Stomach (tissue), 9 donors: ENCODE measurements around the gene RNU7-1. TPM values are rescaled to one million over a fixed set of nuclear protein-coding genes. Genes with fewer than 3 reads are reported as not detected.

Experiments
- DNase-seq, 2 donors: peaks; one replicate each; pipeline versions ENCODE4 v3.0.0 to v3.0.0-alpha.2; 2013 to 2019
- H3K27ac ChIP-seq, 5 donors: fragments of 200-600 bp in 4 of 5; sonication (generic) in 4 of 5; one replicate each; pipeline ENCODE4 v1.5.1; 2013 to 2019; ENCODE audit warnings: mild to moderate bottlenecking in 1 of 5, moderate library complexity in 1 of 5
- H3K27me3 ChIP-seq, 3 donors: fragments of 200-600 bp; sonication (generic); one replicate each; pipeline ENCODE4 v1.5.1; 2017 to 2019; ENCODE audit warnings: mixed run types in 1 of 3
- H3K36me3 ChIP-seq, 4 donors: fragments of 200-600 bp; sonication (generic); 1 replicate in 3 of 4; 2 replicates in 1 of 4; pipeline ENCODE4 v1.5.1; 2016 to 2019
- H3K4me1 ChIP-seq, 4 donors: fragments of 200-600 bp; sonication (generic); one replicate each; pipeline ENCODE4 v1.5.1; 2016 to 2019
- H3K4me3 ChIP-seq, 4 donors: fragments of 200-600 bp; sonication (generic) in 3 of 4; one replicate each; pipeline ENCODE4 v1.5.1; 2016 to 2019; ENCODE audit warnings: mild to moderate bottlenecking in 1 of 4
- H3K9me3 ChIP-seq, 4 donors: fragments of 200-600 bp; sonication (generic); one replicate each; pipeline ENCODE4 v1.5.1; 2016 to 2019
- CTCF ChIP-seq, 7 experiments: fragments of 450-650 bp in 4 of 7; fragments of 200-600 bp in 3 of 7; sonication (generic) in 3 of 7; IDR thresholded peaks; one replicate each; pipeline ENCODE4 v1.5.1; 2016 to 2019; ENCODE audit warnings: antibody characterized with exemption in 7 of 7, control low read depth in 2 of 7, mild to moderate bottlenecking in 1 of 7
- EP300 ChIP-seq: sonication (generic); formaldehyde crosslinking; IDR thresholded peaks from one replicate; pipeline ENCODE4 v1.6.1; 2017; ENCODE audit warnings: antibody characterized with exemption
- POLR2A ChIP-seq, 4 donors: fragments of 450-650 bp; IDR thresholded peaks; one replicate each; pipeline ENCODE4 v1.6.1; 2016; ENCODE audit warnings: antibody characterized with exemption in 4 of 4, control low read depth in 2 of 4, mild to moderate bottlenecking in 1 of 4, moderate library complexity in 1 of 4
- POLR2AphosphoS5 ChIP-seq, 3 donors: sonication (generic); formaldehyde crosslinking; IDR thresholded peaks; one replicate each; pipeline ENCODE4 v1.6.1; 2016; ENCODE audit warnings: antibody characterized with exemption in 3 of 3
- WGBS, 5 donors: extraction: QIAGEN DNeasy Blood & Tissue Kit in 3 of 5; methylation state at CpG; one replicate each; pipeline versions ENCODE4 v1.1.5 to v1.1.7; 2013 to 2018; 5-methylcytosine and 5-hydroxymethylcytosine counted together
- intact Hi-C: fragments of 100-400 bp; cut with DNase I; formaldehyde crosslinking; loops from one replicate; pipeline ENCODE4 v1.15.1; 2023; ENCODE audit warnings: low total_unique reads
- polyA plus RNA-seq, 3 donors: library from polyadenylated mRNA; stranded (reverse); fragments of 200-250 nt; gene quantifications; one replicate each; pipeline ENCODE4 v1.2.3, GENCODE V29; 2013
- total RNA-seq, 5 donors: library from RNA; depleted of rRNA; stranded (reverse); fragments of >200 nt; gene quantifications; one replicate each; pipeline versions ENCODE4 v1.1.0 to v1.2.3, GENCODE V29; 2014 to 2016
- donor health status: healthy with polysubstance abuse.
- donor health status: Bipolar disorder and iron deficiency.
- donor health status: healthy.

The RNU7-1 gene
- total and polyA plus RNA-seq, 8 donors = not detected

DNA sequence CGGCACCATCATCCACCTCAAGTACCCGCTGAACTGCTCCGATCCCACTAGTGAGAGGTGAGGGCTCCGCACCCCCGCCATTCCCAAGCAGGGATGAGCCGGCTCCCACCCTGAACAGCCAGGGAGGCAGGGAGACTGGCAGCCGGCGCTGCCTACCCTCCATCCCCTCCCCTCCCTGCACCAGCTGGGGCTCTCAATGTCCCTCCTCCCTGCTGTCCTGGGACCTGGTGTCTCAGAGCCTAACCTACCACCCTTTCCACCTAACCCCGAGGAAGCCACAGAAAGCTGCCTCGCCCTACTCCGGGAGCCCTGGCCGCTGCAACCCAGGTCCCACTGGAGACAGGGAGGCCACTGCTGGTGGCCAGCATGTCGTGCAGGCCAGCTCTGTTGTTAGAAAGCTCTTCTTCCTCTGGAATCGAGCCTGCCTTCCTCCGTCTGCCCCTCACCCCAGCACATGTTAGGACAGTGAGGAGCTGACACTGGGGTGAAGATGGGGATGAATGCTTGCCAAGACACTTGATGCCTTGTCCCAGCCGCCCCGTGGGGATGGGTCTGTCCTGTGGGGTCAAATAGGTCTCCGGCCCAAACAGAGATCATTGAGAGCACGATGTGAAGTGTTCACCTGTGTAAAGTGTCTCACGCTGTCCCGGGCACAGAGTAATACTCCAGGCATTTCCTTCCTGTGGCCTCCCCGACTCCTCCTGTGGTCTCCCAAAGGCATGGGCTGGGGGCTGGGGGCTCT, 8.7 kb downstream of the RNU7-1 start:
- TF ChIP-seq CTCF (IDR thresholded peaks at IDR 0.05) = no peak
- Histone ChIP-seq H3K27me3 (no peaks in the 10 kb centered on the region), H3K4me1 (peaks cover 0 to 72% (median 12%) of the 10 kb centered on the region in 4 donors), H3K9me3 (no peaks in the 10 kb centered on the region), H3K4me3 (peak overlapping the region; percentile 32 to 50 (median 46)), H3K27ac (peak overlapping the region; percentile 24 to 96 (median 71)), H3K36me3 (peaks cover 3 to 24% (median 20%) of the 10 kb centered on the region in 4 donors)
- intact Hi-C loops = no loop called here
- 67 to 74% (median 69%) methylated on average over 4 to 22 of the region's 22 CpGs for WGBS, 5 donors
- DNase-seq = no peak

DNA sequence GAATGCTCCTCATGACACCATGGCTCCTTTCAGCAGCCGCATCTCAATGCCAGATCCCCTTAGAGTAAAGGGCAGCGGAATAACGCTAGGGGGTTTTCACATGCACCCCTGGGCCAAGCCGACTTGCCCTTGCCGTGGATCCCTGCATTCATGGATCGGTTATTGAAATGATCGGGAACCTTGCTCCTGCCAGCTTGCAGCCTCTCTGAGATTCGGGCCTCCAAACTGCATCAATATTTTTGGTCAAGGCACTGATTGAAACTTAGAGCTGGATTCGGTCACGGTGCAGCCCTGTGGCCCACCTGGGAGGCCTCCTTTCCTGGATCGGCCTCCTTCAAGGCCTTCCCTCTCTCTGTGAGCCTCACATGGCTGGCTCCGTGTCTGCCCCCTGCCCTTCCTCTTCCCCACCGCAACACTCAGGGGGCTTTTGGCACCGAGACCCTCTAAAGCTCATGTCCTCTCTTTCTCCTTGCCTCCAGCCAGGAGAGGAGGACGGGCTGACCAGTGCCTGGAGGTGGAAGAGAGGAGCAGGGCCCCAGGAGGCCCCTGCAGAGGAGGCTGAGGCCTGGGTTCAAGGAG, 9.3 kb downstream of the RNU7-1 start:
- no peak for TF ChIP-seq POLR2AphosphoS5 (IDR thresholded peaks at IDR 0.05)
- no peak for TF ChIP-seq EP300
- no peak for TF ChIP-seq POLR2A (IDR thresholded peaks at IDR 0.05)
- no peak for TF ChIP-seq CTCF (IDR thresholded peaks at IDR 0.05)
- H3K27me3 ChIP-seq = no peaks in the 10 kb centered on the region
- H3K4me1 ChIP-seq = peaks cover 0 to 76% (median 19%) of the 10 kb centered on the region in 4 donors
- no peak for DNase-seq
- H3K27ac ChIP-seq = peak overlapping the region; percentile 24 to 96 (median 71)
- intact Hi-C loops = no loop called here
- WGBS, 5 donors = 74 to 83% (median 75%) methylated on average over 15 of the region's 15 CpGs
- peak overlapping the region; percentile 32 to 50 (median 46) for H3K4me3 ChIP-seq
- H3K9me3 ChIP-seq = no peaks in the 10 kb centered on the region
- peaks cover 3 to 31% (median 24%) of the 10 kb centered on the region in 4 donors for H3K36me3 ChIP-seq

GRCh38 chr12:6953442-6954315, 10.1 kb downstream of the RNU7-1 start:
- Histone ChIP-seq H3K4me1 (peaks cover 0 to 77% (median 23%) of the 10 kb centered on the region in 4 donors), H3K27ac (peak overlapping the region; percentile 20 to 96 (median 71)), H3K9me3 (no peaks in the 10 kb centered on the region), H3K36me3 (peaks cover 3 to 33% (median 27%) of the 10 kb centered on the region in 4 donors), H3K27me3 (no peaks in the 10 kb centered on the region), H3K4me3 (peak overlapping the region; percentile 32 to 50 (median 46))
- WGBS, 5 donors = 53 to 69% (median 61%) methylated on average over 19 to 24 of the region's 24 CpGs
- DNase-seq = peak; percentile 54 to 78
- intact Hi-C loops = no loop called here
- TF ChIP-seq POLR2AphosphoS5 (IDR thresholded peaks at IDR 0.05) = no peak
- no peak for TF ChIP-seq CTCF (IDR thresholded peaks at IDR 0.05)
- TF ChIP-seq EP300 = no peak
- TF ChIP-seq POLR2A (IDR thresholded peaks at IDR 0.05) = no peak
